GM21528 (cell line): ENCODE data around the gene SYT1.

Experiments used
- ATAC-seq: cut with Tn5 transposase; IDR thresholded peaks from one replicate; pipeline ENCODE4 v1.9.1; 2021; ENCODE audit warnings: mild to moderate bottlenecking, moderate library complexity; ENCODE audit not compliant: unreplicated experiment, low FRiP score

The SYT1 gene

GRCh38 chr12:79266343-79267144 lies 402.0 kb downstream of the SYT1 start:
- ATAC-seq, result no peak

- no peak for ATAC-seq
Observed at GRCh38 chr12:79267580-79267979, 403.0 kb downstream of the SYT1 start.

- ATAC-seq, result no peak
Observed at GRCh38 chr12:79274501-79275064, 410.0 kb downstream of the SYT1 start.

GRCh38 chr12:79275631-79276030 lies 411.1 kb downstream of the SYT1 start:
- no peak for ATAC-seq

- no peak for ATAC-seq
Observed at GRCh38 chr12:79283364-79283763, 418.8 kb downstream of the SYT1 start.

- ATAC-seq, result no peak
Observed at GRCh38 chr12:79288911-79289310, 424.3 kb downstream of the SYT1 start.

- no peak for ATAC-seq
Observed at GRCh38 chr12:79291711-79292110, 427.1 kb downstream of the SYT1 start.

GRCh38 chr12:79294590-79294989 lies 430.0 kb downstream of the SYT1 start:
- no peak for ATAC-seq

- no peak for ATAC-seq
Observed at GRCh38 chr12:79295572-79295971, 431.0 kb downstream of the SYT1 start.

- no peak for ATAC-seq
Observed at GRCh38 chr12:79296133-79296532, 431.6 kb downstream of the SYT1 start.

GRCh38 chr12:79296871-79297270 lies 432.3 kb downstream of the SYT1 start:
- no peak for ATAC-seq

GRCh38 chr12:79298506-79298905 lies 433.9 kb downstream of the SYT1 start:
- ATAC-seq, result no peak

GRCh38 chr12:79299447-79300198 lies 435.0 kb downstream of the SYT1 start:
- no peak for ATAC-seq

GRCh38 chr12:79300199-79300568 lies 435.6 kb downstream of the SYT1 start:
- no peak for ATAC-seq

- no peak for ATAC-seq
Observed at GRCh38 chr12:79301181-79301580, 436.6 kb downstream of the SYT1 start.

GRCh38 chr12:79302162-79302814 lies 437.7 kb downstream of the SYT1 start:
- no peak for ATAC-seq

- no peak for ATAC-seq
Observed at GRCh38 chr12:79307340-79307739, 442.8 kb downstream of the SYT1 start.

- ATAC-seq, result no peak
Observed at GRCh38 chr12:79309039-79309438, 444.5 kb downstream of the SYT1 start.

- no peak for ATAC-seq
Observed at GRCh38 chr12:79317179-79317847, 452.7 kb downstream of the SYT1 start.

GRCh38 chr12:79322905-79323304 lies 458.3 kb downstream of the SYT1 start:
- ATAC-seq, result no peak

GRCh38 chr12:79324571-79324970 lies 460.0 kb downstream of the SYT1 start:
- no peak for ATAC-seq
